Activated CD4-positive, alpha-beta T cell treated with anti-CD3 and anti-CD28 coated beads, Interleukin-2, amount 50 U/mL, for 16 hours (primary cell): Measurements from ENCODE around the gene CELF1.
"Not testable (repeated sequence)": the region's sequence is repeated elsewhere in the genome, so short reads cannot be mapped to it uniquely, and the experiment has no call there.

Experiments
- DNase-seq: peaks from one replicate; pipeline ENCODE4 v3.0.0-alpha.2; 2020

CELF1 gene

GRCh38 chr11:47536915-47537314 is 16.0 kb downstream of the CELF1 start:
- DNase-seq, result no peak

DNA sequence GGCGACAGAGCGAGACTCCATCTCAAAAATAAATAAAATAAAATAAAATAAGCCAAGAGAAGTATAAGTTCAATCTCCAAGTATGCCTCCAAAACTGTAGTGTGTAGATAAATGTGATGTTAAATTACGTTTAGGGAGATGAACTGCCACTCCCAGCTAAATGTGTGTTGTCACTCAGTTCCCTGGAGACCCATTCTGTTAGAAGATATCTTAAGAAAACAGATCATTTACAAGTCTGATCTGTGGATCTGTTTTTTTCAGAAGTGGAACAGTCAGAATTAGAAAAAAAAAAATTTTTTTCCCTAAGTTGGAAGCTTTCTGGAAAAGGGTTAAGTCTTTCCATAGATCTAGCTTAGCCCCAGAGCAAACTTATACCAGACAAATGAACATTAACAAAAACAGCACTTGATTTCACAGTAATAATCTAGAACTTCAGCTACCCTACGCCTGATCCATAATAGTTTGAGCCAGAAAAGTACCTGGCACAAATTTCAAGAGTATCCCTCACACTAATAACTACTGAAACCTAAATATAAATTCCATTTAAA is 18.2 kb downstream of the CELF1 start:
- DNase-seq, result no peak

GRCh38 chr11:47533690-47534151 is 19.2 kb downstream of the CELF1 start:
- DNase-seq, result no peak

- no peak for DNase-seq
Observed at GRCh38 chr11:47532597-47533213, 20.2 kb downstream of the CELF1 start.

DNA sequence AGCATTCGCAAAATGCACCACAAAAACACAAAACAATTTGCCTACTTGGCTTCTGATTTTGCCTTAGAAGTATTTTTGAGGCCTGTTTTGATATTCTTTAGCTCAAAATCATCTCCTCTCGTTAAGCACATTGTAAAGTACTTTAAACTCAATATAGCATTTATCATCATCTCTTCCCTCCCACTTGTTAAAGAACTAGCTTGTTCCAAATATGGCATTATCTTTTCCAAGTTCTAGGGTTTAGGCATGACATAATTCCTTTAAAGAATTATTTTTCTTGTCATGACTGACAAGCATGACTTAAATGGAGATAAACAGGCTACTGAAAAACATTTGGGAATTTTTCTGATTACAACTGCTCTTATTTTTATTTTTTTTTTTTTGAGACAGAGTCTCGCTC is 21.3 kb downstream of the CELF1 start:
- DNase-seq, result no peak

DNA sequence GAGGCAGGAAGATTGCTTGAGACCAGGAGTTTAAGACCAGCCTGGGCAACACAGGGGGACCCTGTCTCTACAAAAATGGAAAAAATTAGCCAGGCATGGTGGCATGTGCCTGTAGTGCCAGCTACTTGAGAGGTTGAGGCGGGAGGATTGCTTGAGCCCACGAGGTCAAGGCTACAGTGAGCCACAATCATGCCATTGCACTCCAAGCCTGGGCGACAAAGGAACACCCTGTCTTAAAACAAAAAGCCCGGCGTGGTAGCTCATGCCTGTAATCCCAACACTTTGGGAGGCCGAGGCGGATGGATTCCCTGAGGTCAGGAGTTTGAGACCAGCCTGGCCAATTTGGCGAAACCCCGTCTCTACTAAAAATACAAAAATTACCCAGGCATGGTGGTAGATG is 22.2 kb downstream of the CELF1 start:
- not testable (repeated sequence) for DNase-seq

DNA sequence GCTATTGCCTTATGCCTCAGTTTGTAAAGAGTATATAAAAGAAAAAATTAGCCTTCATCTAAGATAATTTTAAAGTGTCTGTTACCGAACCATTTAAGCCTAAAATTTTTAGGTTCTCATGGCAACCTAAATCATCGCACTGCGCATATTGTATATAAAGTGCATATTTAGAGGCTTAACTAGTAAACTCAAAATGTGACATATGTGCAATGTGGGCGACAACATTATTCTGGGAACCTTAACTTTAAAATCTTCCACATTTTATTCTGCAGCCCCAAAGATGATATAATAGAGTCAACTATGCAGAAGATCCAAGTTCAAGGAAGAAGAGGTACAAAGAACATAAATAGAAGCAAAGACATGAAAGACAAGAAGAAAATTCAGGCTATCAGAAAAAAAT is 23.0 kb downstream of the CELF1 start:
- no peak for DNase-seq

- no peak for DNase-seq
Observed at GRCh38 chr11:47527186-47527585, 25.7 kb downstream of the CELF1 start.

- DNase-seq, result not testable (repeated sequence)
Observed at GRCh38 chr11:47526032-47526431, 26.9 kb downstream of the CELF1 start.

DNA sequence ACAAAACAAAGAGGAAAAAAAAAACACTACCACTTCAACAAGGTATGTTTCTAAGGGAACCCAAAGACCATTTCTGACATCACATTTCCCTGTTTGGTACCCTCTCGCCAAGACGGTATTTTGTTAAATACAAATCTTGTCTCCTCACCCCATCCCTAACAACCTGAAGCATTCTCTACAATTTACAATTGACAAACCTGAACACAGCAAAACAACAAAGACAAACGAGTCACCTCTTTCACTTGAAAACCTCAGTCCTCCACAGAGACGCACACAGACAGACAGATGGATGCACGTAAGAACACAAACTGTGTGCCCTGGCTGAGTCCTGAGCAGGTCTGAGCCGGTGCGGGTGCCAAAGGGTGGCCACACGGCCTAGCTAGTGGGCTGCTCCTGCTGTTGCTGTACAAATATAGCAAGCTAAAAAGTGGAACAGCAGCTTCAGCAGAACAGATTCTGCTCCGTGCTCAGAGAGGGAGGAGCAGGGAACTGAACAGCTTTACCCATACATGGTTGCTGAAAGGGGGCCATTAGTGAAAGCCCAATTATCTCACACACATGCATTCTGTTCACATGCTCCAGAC is 28.5 kb downstream of the CELF1 start:
- DNase-seq, result no peak

DNA sequence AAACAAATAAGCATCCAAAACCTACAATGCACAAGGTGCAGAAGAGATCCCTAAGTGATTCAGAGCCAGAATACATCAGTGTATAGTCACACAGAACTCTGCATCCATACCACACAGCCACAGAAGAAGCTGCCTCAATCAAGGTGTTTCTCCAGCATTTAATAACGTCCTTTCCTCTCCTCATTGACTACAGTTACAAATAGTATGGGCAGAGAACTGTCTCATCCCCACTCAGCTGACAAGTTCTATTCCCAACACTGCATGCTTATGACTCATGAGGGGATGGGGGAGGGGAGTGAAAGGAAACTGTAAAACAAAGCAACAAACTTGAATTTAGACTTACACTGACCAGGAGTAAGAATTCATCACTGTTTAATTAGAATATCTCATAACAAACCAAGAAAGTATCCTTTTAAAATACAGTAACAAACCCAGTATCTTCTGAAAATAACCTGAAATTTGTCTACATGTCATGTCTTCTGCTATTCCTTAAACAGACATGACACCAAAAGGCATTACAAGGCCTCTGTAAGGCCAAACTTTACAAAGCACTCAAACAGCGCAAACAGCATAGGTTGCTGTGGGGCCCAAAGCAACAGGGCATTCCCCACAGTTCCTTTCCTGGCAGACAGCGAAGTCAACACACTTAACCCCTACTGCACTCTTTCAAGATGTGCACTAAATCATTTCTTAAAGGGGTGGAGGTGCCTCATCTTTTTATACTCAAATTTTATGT is 29.3 kb downstream of the CELF1 start:
- peak; percentile 64 for DNase-seq

DNA sequence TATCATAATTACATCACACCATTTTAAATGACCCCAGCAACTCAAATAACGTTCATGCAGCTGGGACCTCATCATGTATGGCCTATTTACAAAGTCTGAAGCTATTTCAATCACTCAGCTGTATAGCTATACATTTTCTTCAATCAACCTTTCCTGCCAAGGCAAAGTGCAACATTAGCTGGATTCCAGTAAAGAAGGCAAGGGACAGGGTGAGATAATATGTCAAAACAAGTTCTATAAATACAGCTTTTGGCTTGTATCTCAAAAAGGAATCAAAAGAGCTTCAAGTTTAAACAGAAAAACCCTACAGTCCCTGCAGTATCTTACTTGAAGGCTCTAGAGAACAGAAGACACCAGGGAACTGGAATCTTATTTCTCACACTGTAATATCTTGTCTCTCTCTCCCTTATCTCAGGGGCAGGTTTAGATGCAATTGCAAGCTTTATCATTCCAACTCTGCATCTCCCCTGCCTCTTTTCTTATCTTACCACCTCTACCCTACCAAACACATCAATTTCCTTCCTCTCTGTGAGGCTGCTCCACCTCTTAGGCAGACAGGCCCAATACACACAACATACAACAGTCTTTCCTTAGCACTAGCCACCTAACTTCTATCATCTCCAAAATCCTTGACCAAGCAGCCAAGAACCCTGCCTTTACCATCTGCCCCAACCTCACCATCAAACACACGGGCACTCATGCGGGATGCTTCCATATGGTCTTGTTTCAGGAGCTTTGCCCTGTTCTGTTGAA is 34.5 kb downstream of the CELF1 start:
- DNase-seq, result no peak

GRCh38 chr11:47516984-47517853 is 35.7 kb downstream of the CELF1 start:
- DNase-seq, result no peak

- DNase-seq, result no peak
Observed at GRCh38 chr11:47516155-47516554, 36.8 kb downstream of the CELF1 start.

DNA sequence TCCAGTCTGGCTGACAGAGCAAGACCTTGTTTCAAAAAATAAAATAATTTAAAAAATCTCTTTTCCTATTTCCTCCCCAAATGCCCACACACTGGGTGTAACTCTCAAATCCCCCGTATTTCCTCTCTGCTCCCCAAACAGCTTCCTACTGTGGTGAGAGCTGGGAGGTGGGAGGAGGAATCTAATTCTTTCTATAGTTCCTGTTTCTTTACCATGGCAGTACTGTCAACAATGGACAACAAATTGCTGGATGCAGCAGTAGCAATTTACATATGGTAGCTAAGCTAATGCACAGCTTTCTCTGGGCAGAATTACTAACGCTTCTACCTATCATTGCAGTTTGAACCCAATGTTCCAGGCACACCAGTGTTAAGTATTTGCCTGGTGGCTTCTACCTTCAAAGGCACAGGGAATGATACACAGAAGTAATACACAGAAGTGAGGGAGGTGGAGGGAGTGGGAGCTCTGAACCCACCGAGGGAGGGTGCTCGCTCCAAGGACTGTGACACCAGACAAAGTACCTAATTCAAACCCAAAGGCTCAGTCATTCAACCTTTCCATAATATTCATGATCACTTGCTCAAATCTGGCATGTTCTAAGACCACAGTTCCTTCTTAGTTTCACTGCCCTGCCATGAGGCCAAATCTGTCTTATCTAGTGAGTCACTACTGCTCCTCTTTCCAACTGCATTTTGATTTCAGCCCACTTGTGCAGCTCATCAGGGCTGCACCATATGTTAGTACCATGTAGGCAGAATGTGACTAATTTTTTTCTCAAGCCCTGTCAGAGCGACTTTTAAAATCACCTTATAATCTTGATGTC is 37.9 kb downstream of the CELF1 start:
- peak; percentile 85 for DNase-seq

- no peak for DNase-seq
Observed at GRCh38 chr11:47512701-47513100, 40.2 kb downstream of the CELF1 start.

- DNase-seq, result no peak
Observed at GRCh38 chr11:47511917-47512316, 41.0 kb downstream of the CELF1 start.

DNA sequence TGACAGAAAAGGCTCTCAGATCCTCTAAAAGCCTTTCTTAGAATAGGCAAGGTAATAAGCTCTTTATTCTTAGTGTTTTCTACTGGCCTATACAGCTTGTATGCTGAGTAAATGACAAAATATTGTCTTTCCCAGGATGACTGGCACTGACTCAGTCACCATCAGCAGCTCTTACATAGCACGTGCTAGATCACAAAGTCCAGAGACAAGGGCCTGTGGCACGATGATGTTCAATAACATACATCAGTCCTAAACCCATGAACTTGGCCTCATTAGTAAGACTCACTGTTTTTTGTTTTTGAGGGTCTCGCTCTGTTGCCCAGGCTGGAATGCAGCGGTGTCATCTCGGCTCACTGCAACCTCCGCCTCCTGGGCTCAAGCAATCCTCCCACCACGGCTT is 42.7 kb downstream of the CELF1 start:
- DNase-seq, result peak; percentile 67

- DNase-seq, result no peak
Observed at GRCh38 chr11:47509077-47509536, 43.8 kb downstream of the CELF1 start.

GRCh38 chr11:47508240-47508957 is 44.5 kb downstream of the CELF1 start:
- DNase-seq, result no peak
